ENCODE measurements around the gene UFL1.
A peak's percentile ranks its signal among the peaks of the same experiment; 100 is the strongest.
"Not testable (repeated sequence)": the region's sequence is repeated elsewhere in the genome, so short reads cannot be mapped to it uniquely, and the experiment has no call there.

UFL1 gene

DNA sequence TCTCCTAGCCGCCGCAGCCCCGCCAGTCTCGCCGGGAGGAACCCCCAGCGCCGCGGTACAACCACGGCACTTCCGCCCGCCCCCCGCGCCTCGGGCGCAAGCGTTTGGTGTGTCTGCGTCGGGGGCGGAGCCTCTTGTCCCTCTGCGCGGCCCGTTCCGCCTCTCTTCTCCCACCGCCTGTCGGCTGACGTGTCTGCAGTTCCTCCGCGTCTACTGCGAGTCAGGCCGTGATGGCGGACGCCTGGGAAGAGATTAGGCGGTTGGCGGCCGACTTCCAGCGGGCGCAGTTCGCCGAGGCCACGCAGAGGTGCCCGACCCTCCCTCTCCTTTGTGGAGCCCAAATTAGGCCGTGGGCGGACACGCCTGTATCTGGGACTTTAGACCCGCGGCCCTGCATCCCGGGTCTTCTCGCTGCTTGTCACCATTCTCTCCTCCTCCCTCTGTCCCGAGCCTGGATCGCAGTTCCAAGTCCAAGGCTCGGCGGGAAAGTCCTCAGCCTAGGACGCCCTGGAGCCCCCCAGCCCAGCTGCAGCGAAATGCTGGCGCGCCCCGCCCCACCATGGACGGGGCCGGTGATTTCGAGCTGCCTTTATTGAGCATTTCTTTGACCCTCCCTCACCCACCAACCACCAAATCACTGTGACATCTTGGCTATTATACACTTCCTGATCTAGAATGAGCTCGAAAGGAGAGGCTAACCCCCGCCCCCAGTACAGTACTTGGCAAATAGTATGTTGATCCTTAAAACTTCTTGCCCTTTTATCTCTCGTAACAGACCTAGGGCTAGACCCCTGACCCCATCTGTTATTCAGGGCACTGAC is at the start of gene UFL1:
Gene UFL1 (plus strand): TSS at position 163 of the 821 bp plus-strand sequence. CDS start 68 bp downstream, at position 231.
- DNase-seq: peak; percentile 90

DNA sequence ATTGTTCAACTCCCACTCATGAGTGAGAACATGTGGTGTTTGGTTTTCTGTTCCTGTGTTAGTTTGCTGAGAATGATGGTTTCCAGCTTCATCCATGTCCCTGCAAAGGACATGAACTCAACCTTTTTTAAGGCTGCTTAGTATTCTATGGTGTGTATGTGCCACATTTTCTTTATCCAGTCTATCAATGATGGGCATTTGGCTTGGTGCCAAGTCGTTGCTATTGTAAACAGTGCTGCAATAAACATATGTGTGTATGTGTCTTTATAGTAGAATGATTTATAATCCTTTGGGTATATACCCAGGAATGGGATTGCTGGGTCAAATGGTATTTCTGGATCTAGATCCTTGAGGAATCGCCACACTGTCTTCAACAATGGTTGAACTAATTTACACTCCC is 49.3 kb upstream of the UFL1 start:
- not testable (repeated sequence) for DNase-seq

- no peak for DNase-seq
Observed at GRCh38 chr6:96478695-96479094, 42.9 kb upstream of the UFL1 start.

DNA sequence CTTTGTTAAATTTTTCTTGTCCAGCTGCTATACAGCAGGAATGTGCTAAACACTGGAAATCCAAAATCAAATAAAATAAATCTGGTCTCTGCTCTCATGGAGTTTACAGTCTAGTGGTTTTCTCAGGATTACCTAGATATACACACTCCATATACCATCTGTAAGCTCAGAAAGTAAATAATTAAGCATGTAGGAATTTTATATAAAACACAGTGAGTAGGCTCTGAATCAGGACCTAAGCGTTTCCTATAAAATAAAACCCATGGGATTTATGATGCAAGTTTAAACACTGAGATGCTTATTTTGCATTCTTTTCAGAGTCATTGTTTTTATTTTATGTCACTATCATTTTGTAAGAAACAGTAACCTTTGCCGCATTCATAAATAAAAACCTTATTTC is 29.7 kb upstream of the UFL1 start:
- no peak for DNase-seq

DNA sequence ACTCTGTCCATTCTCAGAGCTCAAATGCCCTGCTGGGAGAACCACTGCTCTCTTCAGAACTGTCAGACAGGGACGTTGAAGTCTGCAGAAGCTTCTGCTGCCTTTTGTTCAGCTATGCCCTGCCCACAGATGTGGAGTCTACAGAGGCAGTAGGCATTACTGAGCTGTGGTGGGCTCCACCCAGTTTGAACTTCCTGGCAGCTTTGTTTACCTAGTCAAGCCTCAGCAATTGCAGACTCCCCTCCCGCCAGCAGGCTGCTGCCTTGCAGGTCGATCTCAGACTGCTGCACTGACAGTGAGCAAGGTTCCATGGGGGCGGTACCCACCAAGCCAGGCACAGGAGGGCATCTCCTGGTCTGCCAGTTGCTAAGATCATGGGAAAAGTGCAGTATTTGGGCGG is 21.8 kb upstream of the UFL1 start:
- DNase-seq: no peak

DNA sequence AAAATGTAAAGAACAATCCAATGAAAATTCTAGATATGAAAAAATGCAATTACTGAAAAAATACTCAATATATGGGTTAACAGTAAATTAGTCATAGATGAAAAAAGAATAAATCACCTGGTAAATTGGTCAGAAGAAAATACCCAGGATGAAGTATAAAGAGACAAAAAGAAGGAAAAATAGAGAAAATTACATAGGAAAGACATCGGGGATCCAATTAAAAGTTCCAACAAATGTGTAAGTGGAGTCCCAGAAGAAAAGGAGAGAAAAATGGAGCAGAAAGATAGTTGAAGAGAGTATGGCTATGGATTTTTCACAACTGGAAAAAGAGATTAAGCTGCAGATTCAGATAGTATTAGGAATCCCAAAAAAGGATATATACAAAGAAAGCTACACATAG is 18.7 kb upstream of the UFL1 start:
- no peak for DNase-seq

GRCh38 chr6:96505363-96505762 is 16.2 kb upstream of the UFL1 start:
- no peak for DNase-seq

DNA sequence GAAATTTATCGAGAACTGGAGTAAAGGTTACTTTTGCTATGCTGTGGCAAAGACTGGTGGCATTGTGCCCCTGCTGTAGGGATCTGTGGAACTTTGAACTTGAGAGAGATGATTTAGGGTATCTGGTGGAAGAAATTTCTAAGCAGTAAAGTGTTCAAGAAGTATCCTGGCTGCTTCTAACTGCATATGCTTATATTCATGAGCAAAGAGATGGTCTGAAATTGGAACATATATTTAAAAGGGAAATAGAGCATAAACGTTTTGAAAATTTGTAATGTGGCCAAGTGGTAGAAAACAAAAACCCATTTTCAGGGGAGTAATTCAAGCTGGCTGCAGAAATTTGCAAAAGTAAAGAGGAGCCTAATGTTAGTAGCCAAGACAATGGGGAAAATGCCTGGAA is 12.3 kb upstream of the UFL1 start:
- DNase-seq: no peak

DNA sequence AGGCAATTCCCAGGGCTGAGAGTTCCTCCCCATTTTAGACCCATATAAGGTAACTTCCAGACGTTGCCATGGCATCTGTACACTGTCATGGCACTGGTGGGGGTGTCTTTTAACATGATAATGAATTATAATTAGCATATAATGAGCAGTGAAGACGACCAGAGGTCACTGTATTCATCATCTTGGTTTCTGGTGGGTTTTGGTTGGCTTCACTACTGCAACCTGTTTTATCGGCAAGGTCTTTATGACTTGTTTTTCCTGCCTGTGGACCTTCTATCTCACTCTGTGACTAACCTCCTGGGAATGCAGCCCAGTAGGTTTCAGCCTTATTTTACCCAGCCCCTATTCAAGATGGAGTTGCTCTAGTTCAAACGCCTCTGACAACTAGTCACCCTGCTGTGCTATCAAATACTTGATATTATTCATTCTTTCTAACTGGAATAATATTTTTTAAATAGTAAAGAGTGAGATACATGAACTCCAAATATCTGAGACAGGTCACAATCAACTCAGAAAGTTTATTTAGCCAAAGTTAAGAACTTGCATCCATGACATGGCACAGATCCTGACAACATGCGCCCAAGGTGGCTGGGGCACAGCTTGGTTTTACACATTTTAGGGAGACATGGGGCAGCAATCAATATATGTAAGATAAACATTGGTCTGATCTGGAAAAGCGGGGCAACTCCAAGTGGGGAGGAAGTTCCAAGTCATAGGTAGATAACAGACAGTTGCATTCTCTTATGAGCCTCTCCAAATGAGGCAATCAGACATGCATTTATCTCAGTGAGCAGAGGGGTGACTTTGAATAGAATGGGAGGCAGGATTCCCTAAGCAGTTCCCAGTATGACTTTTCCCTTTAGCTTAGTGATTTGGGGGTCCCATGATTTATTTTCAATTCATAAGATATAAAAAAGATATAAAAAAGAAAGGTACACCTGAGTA is 1.2 kb upstream of the UFL1 start:
- DNase-seq: no peak

DNA sequence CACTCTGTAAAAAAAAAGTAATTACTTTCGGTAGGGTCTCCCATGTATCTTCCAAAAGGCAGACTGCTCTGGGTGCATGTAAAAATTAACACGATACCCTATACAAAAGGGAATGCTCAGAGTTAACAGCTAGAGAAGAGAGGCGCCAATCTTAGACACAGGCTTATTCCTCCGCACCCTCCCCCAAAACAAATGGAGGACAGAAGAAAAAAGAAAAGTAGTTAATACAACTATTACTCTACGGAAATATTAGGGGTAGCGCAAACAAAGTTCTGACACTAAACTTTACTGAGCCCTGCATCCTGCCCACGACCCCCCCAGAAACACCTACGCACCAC is 331 bp upstream of the UFL1 start:
- no peak for DNase-seq

GRCh38 chr6:96522465-96523009 is 931 bp downstream of the UFL1 start:
- no peak for DNase-seq

GRCh38 chr6:96528193-96528592 is 6.6 kb downstream of the UFL1 start:
- DNase-seq: no peak

GRCh38 chr6:96532399-96532798 is 10.8 kb downstream of the UFL1 start:
- DNase-seq: no peak

DNA sequence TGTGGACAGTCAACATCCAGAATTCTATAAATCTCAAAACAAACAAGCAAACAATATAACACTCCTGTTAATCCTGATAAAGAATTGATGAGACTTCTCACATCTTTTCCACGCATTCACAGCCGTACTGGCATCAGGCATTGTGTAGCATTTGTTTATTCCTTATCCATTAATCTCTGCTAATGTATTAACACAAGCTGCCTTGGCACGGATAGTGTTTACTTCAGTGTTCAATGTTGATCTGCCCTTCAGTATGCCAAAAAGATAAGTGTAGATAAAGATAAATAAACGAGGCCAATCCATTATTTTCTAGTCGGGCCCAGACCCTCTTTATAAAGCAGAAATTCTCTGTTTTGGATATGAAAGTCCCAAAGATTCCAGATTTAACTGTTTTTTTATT is 16.1 kb downstream of the UFL1 start:
- no peak for DNase-seq

DNA sequence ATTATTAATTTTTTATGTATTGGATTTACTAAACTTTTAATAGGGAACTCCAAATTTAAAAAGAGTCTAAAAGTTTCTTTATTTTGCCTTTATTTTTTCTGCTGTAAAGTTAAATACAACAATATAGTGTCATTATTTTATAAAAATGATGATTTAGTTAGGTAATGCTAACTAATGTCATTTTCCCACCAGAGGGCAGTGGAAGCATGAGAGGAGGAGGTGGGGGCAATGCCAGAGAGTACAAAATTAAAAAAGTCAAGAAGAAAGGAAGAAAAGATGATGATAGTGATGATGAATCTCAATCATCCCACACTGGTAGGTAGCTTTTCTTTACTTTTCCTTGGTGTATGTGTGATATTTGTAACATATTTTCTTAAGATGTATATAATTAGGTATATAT is 21.1 kb downstream of the UFL1 start:
- no peak for DNase-seq

DNA sequence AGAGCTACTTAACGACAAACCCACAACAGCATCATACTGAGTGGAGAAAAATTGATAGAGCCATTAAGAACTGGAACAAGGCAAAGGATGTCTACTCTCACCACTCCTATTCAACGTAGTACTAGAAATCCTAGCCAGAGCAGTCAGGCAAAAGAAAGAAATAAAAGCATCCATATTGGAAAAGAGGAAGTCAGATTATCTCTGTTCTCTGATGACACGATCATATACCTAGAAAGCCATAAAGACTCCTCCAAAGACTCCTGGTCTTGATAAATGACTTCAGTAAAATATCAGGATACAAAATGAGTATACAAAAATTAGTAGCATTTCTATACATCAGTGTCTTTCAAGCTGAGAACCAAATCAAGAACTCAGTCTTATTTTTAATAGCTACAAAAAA is 24.3 kb downstream of the UFL1 start:
- no peak for DNase-seq

- DNase-seq: no peak
Observed at GRCh38 chr6:96547654-96548053, 26.0 kb downstream of the UFL1 start.

- DNase-seq: no peak
Observed at GRCh38 chr6:96554558-96554957, 33.0 kb downstream of the UFL1 start.

DNA sequence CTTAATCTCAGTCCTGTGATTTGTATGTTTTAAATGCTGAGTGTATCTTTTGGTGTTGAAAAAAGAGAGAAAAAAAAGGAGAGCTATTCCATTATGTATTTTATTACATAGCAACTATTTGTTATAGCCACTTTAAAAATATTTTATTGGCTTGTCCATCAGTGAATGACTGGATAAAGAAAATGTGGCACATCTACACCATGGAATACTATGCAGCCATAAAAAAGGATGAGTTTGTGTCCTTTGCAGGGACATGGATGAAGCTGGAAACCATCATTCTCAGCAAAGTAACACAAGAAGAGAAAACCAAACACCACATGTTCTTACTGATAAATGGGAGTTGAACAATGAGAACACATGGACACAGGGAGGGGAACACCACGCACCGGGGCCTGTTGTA is 38.1 kb downstream of the UFL1 start:
- DNase-seq: not testable (repeated sequence)

GRCh38 chr6:96562886-96563285 is 41.3 kb downstream of the UFL1 start, which contains the start of gene FHL5:
Gene FHL5, plus strand, starts transcription at chr6:96563128. Its CDS starts 40,486 bp downstream, at chr6:96603614.
- DNase-seq: no peak

- no peak for DNase-seq
Observed at GRCh38 chr6:96563853-96564252, 42.2 kb downstream of the UFL1 start.

DNA sequence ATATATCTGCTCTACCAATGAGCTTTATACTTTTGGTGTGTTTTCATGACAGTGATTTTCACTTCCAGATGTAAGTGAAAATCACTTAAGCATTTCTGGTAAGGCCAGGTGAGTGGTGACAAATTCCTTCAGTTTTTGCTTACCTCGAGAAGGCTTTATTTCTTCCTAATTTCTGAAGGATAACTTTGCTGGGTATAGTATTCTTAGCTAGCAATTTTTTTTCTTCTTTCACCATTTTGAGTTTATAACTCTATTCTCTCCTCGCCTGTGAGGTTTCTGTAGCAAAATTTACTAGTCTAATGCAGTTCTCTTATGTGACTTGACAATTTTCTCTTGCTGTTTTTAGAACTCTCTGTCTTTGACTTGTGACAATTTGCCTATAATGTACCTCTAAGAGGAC is 48.4 kb downstream of the UFL1 start:
- no peak for DNase-seq

GRCh38 chr6:96571551-96571950 is 49.9 kb downstream of the UFL1 start:
- DNase-seq: no peak

DNA sequence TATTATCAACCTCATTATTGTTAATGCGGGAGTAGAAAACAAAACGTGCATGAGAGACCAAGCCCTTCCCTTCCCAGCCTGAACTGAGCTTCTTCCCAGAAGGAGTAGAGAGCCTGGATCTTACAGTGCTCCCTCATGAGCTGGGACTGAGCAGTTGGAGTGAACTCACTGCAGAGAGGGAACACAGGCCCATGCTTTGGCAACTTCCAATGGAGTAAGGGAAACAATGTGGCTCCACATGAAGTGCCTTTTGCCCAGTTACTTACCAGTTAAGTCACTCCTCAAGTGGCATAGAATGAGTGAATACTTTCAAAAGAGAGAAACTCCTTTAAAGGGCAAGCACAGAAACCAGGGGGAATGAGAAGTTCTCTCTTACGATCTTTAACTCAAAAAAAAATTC is 53.8 kb downstream of the UFL1 start:
- no peak for DNase-seq

Data from NCI-H2029 (cell line).